Measurements from ENCODE around the gene DIP2A.
A peak's percentile ranks its signal among the peaks of the same experiment; 100 is the strongest.

The DIP2A gene

DNA sequence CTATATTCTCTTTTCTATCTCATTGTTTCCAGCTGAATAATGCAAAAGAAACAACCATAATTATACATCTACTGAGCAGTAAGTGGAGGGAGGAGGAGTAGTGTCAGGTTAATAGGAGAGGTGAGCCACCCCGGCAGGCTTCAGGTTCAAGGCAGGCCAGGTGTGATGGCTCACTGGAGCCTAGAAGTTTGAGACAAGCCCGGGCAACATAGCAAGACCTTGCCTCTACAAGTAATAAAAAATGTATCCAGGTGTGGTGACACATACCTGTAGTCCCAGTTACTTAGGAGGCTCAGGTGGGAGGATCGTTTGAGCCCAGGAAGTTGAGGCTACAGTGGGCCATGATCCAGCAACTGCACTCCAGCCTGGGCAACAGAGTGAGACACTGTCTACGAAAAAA is 1.9 kb upstream of the DIP2A start:
- peak overlapping the region; percentile 89 for H3K4me2 ChIP-seq (ENCODE audit: low read length)
- no peaks in the 10 kb centered on the region for H3K9me3 ChIP-seq (ENCODE audit: control insufficient read depth, insufficient read depth, low read length)
- H3K27ac ChIP-seq (ENCODE audit: low read depth, low read length), result no peak overlapping the region
- peak overlapping the region; percentile 77 for H3K4me3 ChIP-seq (ENCODE audit: low read length)
- TF ChIP-seq, protein P1, sequence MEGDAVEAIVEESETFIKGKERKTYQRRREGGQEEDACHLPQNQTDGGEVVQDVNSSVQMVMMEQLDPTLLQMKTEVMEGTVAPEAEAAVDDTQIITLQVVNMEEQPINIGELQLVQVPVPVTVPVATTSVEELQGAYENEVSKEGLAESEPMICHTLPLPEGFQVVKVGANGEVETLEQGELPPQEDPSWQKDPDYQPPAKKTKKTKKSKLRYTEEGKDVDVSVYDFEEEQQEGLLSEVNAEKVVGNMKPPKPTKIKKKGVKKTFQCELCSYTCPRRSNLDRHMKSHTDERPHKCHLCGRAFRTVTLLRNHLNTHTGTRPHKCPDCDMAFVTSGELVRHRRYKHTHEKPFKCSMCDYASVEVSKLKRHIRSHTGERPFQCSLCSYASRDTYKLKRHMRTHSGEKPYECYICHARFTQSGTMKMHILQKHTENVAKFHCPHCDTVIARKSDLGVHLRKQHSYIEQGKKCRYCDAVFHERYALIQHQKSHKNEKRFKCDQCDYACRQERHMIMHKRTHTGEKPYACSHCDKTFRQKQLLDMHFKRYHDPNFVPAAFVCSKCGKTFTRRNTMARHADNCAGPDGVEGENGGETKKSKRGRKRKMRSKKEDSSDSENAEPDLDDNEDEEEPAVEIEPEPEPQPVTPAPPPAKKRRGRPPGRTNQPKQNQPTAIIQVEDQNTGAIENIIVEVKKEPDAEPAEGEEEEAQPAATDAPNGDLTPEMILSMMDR (IDR thresholded peaks at IDR 0.05; ENCODE audit: low read depth, low read length, poor library complexity, severe bottlenecking), result no peak
- TF ChIP-seq EZH2phosphoT487 (IDR thresholded peaks at IDR 0.05; ENCODE audit: borderline replicate concordance, low read length), result no peak
- H4K20me1 ChIP-seq (ENCODE audit: control insufficient read depth, insufficient read depth, low read depth, low read length), result no peaks in the 10 kb centered on the region
- peaks cover 83% of the 10 kb centered on the region for H3K79me2 ChIP-seq (ENCODE audit: control insufficient read depth, low read length)
- H3K27me3 ChIP-seq (ENCODE audit: control insufficient read depth, low read length), result no peaks in the 10 kb centered on the region
- peaks cover 3% of the 10 kb centered on the region; the same call in 1 of the 2 replicates for H3F3A ChIP-seq (ENCODE audit: control insufficient read depth, insufficient read depth)
- peaks cover 27% of the 10 kb centered on the region for H3K4me1 ChIP-seq (ENCODE audit: control insufficient read depth, low read length)
- H3K9me2 ChIP-seq (replicated peaks; ENCODE audit: control insufficient read depth, low read length), result no peaks in the 10 kb centered on the region
- peaks cover 59% of the 10 kb centered on the region for H3K36me3 ChIP-seq (ENCODE audit: control insufficient read depth, low read length)

DNA sequence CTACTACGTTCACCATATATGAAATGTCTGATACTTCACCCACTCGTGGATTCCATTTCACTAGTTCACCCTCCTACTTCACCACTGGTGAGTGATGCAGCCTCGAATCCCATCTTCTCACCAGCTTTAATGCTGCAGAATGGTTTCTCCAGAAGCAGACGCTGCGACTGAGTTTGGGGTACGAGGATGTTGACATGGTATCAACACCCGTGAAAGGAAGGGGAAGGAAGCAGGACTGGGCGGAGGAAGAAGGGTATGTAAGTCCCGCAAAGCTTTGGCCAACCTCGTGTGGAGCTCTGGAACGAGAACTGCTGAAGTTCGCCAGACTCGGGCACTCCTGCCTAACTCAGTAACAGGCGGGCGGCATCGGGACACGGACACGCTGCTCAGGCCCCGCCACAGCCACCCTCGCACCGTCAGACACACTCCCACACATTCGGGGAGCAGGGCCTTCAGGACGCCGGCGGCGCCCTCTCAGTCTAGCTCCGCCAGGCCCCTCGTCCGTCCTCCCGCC is 833 bp upstream of the DIP2A start:
- Histone ChIP-seq H3K36me3 (ENCODE audit: control insufficient read depth, low read length) (peaks cover 51% of the 10 kb centered on the region), H3K27me3 (ENCODE audit: control insufficient read depth, low read length) (no peaks in the 10 kb centered on the region), H4K20me1 (ENCODE audit: control insufficient read depth, insufficient read depth, low read depth, low read length) (no peaks in the 10 kb centered on the region), H3K4me3 (ENCODE audit: low read length) (peak overlapping the region; percentile 77), H3K79me2 (ENCODE audit: control insufficient read depth, low read length) (peaks cover 72% of the 10 kb centered on the region), H3K9me2 (replicated peaks; ENCODE audit: control insufficient read depth, low read length) (no peaks in the 10 kb centered on the region), H3F3A (ENCODE audit: control insufficient read depth, insufficient read depth) (peaks cover 3% of the 10 kb centered on the region; the same call in 1 of the 2 replicates), H3K27ac (ENCODE audit: low read depth, low read length) (peak overlapping the region; percentile 67), H3K9me3 (ENCODE audit: control insufficient read depth, insufficient read depth, low read length) (no peaks in the 10 kb centered on the region), H3K4me2 (ENCODE audit: low read length) (peak overlapping the region; percentile 89), H3K4me1 (ENCODE audit: control insufficient read depth, low read length) (peaks cover 27% of the 10 kb centered on the region)
- TF ChIP-seq, protein P1 (IDR thresholded peaks at IDR 0.05; ENCODE audit: low read depth, low read length, poor library complexity, severe bottlenecking), result no peak
- no peak for TF ChIP-seq EZH2phosphoT487 (IDR thresholded peaks at IDR 0.05; ENCODE audit: borderline replicate concordance, low read length)

DNA sequence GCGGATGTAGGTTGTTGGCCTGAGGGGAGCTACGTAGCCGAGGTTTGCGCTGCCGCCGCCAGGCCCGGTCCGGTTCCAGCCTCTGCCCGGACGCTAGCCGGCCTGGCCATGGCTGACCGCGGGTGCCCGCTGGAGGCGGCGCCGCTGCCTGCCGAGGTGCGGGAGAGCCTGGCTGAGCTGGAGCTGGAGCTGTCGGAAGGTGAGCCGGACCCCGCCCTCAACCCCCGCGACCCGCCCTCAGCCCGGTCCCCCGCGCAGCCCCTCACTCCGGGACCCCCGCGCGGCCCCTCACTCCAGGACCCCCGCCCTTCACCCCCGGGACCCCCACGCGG is 299 bp downstream of the DIP2A start:
- TF ChIP-seq, protein P1 (IDR thresholded peaks at IDR 0.05; ENCODE audit: low read depth, low read length, poor library complexity, severe bottlenecking), result no peak
- no peak for TF ChIP-seq EZH2phosphoT487 (IDR thresholded peaks at IDR 0.05; ENCODE audit: borderline replicate concordance, low read length)
- Histone ChIP-seq H3K4me2 (ENCODE audit: low read length) (peak overlapping the region; percentile 87), H3K27me3 (ENCODE audit: control insufficient read depth, low read length) (no peaks in the 10 kb centered on the region), H3F3A (ENCODE audit: control insufficient read depth, insufficient read depth) (peaks cover 3% of the 10 kb centered on the region; the same call in 1 of the 2 replicates), H3K9me3 (ENCODE audit: control insufficient read depth, insufficient read depth, low read length) (no peaks in the 10 kb centered on the region), H3K4me1 (ENCODE audit: control insufficient read depth, low read length) (peaks cover 27% of the 10 kb centered on the region), H3K79me2 (ENCODE audit: control insufficient read depth, low read length) (peaks cover 61% of the 10 kb centered on the region), H3K36me3 (ENCODE audit: control insufficient read depth, low read length) (peaks cover 48% of the 10 kb centered on the region), H4K20me1 (ENCODE audit: control insufficient read depth, insufficient read depth, low read depth, low read length) (no peaks in the 10 kb centered on the region), H3K4me3 (ENCODE audit: low read length) (peak overlapping the region; percentile 85), H3K9me2 (replicated peaks; ENCODE audit: control insufficient read depth, low read length) (no peaks in the 10 kb centered on the region), H3K27ac (ENCODE audit: low read depth, low read length) (no peak overlapping the region)
